ENCODE data around the gene RUNX2. TPM values are rescaled to one million over a fixed set of nuclear protein-coding genes. Genes with fewer than 3 reads are reported as not detected.

The RUNX2 gene
- total and polyA plus RNA-seq, 2 experiments from 2014 or later = 0.66 to 1.7 TPM

- H4K20me1 ChIP-seq (replicated peaks; ENCODE audit: insufficient read depth) = no peaks in the 10 kb centered on the region
Observed at GRCh38 chr6:45704056-45704800, 376.1 kb downstream of the RUNX2 start.

GRCh38 chr6:45705137-45705855 lies 377.2 kb downstream of the RUNX2 start:
- H3K36me3 ChIP-seq (ENCODE audit: insufficient read depth) = no peaks in the 10 kb centered on the region
- H3K4me3 ChIP-seq = no peak overlapping the region
- no peak overlapping the region for H3K27ac ChIP-seq (ENCODE audit: low read depth)
- H3K4me2 ChIP-seq = no peak overlapping the region
- H3F3A ChIP-seq (replicated peaks; ENCODE audit: low read depth) = no peaks in the 10 kb centered on the region
- ATAC-seq = no peak
- Mint-ChIP-seq H3K27me3 (ENCODE audit: insufficient read depth, low read depth, poor library complexity) (no peaks in the 10 kb centered on the region), H3K4me3 (no peak overlapping the region), H3K27ac (no peak overlapping the region), H3K9me3 (no peaks in the 10 kb centered on the region; the same call in 2 of the 3 replicates), H3K36me3 (ENCODE audit: low read depth) (no peaks in the 10 kb centered on the region), H3K4me1 (no peaks in the 10 kb centered on the region)
- H3K27me3 ChIP-seq (ENCODE audit: insufficient read depth) = no peaks in the 10 kb centered on the region
- no peaks in the 10 kb centered on the region for H3K79me2 ChIP-seq (replicated peaks; ENCODE audit: insufficient read depth)
- no peak overlapping the region for H2AFZ ChIP-seq
- H4K20me1 ChIP-seq (replicated peaks; ENCODE audit: insufficient read depth) = no peaks in the 10 kb centered on the region
- no peaks in the 10 kb centered on the region for H3K9me2 ChIP-seq (ENCODE audit: insufficient read depth)
- no peak for DNase-seq (ENCODE audit: low spot score)
- no peaks in the 10 kb centered on the region for H3K4me1 ChIP-seq (ENCODE audit: insufficient read depth)
- no peak for TF ChIP-seq POLR2AphosphoS5 (IDR thresholded peaks at IDR 0.05; ENCODE audit: low read depth)
- TF ChIP-seq, protein P1, sequence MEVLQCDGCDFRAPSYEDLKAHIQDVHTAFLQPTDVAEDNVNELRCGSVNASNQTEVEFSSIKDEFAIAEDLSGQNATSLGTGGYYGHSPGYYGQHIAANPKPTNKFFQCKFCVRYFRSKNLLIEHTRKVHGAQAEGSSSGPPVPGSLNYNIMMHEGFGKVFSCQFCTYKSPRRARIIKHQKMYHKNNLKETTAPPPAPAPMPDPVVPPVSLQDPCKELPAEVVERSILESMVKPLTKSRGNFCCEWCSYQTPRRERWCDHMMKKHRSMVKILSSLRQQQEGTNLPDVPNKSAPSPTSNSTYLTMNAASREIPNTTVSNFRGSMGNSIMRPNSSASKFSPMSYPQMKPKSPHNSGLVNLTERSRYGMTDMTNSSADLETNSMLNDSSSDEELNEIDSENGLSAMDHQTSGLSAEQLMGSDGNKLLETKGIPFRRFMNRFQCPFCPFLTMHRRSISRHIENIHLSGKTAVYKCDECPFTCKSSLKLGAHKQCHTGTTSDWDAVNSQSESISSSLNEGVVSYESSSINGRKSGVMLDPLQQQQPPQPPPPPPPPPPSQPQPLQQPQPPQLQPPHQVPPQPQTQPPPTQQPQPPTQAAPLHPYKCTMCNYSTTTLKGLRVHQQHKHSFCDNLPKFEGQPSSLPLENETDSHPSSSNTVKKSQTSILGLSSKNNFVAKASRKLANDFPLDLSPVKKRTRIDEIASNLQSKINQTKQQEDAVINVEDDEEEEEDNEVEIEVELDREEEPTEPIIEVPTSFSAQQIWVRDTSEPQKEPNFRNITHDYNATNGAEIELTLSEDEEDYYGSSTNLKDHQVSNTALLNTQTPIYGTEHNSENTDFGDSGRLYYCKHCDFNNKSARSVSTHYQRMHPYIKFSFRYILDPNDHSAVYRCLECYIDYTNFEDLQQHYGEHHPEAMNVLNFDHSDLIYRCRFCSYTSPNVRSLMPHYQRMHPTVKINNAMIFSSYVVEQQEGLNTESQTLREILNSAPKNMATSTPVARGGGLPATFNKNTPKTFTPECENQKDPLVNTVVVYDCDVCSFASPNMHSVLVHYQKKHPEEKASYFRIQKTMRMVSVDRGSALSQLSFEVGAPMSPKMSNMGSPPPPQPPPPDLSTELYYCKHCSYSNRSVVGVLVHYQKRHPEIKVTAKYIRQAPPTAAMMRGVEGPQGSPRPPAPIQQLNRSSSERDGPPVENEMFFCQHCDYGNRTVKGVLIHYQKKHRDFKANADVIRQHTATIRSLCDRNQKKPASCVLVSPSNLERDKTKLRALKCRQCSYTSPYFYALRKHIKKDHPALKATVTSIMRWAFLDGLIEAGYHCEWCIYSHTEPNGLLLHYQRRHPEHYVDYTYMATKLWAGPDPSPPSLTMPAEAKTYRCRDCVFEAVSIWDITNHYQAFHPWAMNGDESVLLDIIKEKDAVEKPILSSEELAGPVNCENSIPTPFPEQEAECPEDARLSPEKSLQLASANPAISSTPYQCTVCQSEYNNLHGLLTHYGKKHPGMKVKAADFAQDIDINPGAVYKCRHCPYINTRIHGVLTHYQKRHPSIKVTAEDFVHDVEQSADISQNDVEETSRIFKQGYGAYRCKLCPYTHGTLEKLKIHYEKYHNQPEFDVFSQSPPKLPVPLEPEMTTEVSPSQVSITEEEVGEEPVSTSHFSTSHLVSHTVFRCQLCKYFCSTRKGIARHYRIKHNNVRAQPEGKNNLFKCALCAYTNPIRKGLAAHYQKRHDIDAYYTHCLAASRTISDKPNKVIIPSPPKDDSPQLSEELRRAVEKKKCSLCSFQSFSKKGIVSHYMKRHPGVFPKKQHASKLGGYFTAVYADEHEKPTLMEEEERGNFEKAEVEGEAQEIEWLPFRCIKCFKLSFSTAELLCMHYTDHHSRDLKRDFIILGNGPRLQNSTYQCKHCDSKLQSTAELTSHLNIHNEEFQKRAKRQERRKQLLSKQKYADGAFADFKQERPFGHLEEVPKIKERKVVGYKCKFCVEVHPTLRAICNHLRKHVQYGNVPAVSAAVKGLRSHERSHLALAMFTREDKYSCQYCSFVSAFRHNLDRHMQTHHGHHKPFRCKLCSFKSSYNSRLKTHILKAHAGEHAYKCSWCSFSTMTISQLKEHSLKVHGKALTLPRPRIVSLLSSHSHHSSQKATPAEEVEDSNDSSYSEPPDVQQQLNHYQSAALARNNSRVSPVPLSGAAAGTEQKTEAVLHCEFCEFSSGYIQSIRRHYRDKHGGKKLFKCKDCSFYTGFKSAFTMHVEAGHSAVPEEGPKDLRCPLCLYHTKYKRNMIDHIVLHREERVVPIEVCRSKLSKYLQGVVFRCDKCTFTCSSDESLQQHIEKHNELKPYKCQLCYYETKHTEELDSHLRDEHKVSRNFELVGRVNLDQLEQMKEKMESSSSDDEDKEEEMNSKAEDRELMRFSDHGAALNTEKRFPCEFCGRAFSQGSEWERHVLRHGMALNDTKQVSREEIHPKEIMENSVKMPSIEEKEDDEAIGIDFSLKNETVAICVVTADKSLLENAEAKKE (CRISPR knock-in tag; IDR thresholded peaks at IDR 0.05) = no peak
- no peak for TF ChIP-seq NANOG (IDR thresholded peaks at IDR 0.05; ENCODE audit: borderline replicate concordance)

More at GRCh38 chr6:45704056-45704800, 376.1 kb downstream of the RUNX2 start:
- Histone ChIP-seq H3K79me2 (replicated peaks; ENCODE audit: insufficient read depth) (no peaks in the 10 kb centered on the region), H3K4me3 (no peak overlapping the region), H3K4me2 (no peak overlapping the region), H2AFZ (peak overlapping the region; percentile 76; the same call in 1 of the 2 replicates), H3K27ac (ENCODE audit: low read depth) (no peak overlapping the region), H3F3A (replicated peaks; ENCODE audit: low read depth) (no peaks in the 10 kb centered on the region), H3K4me1 (ENCODE audit: insufficient read depth) (no peaks in the 10 kb centered on the region), H3K9me2 (ENCODE audit: insufficient read depth) (no peaks in the 10 kb centered on the region), H3K27me3 (ENCODE audit: insufficient read depth) (no peaks in the 10 kb centered on the region), H3K36me3 (ENCODE audit: insufficient read depth) (no peaks in the 10 kb centered on the region)
- no peaks in the 10 kb centered on the region; the same call in 2 of the 3 replicates for H3K9me3 Mint-ChIP-seq
- no peaks in the 10 kb centered on the region for H3K36me3 Mint-ChIP-seq (ENCODE audit: low read depth)
- peak; percentile 39 for DNase-seq (ENCODE audit: low spot score)
- TF ChIP-seq NANOG (IDR thresholded peaks at IDR 0.05; ENCODE audit: borderline replicate concordance) = no peak
- TF ChIP-seq EZH2phosphoT487 (IDR thresholded peaks at IDR 0.05; ENCODE audit: unreplicated experiment) = no peak
- TF ChIP-seq JUNB (IDR thresholded peaks at IDR 0.05; ENCODE audit: unreplicated experiment) = no peak
- no peak for TF ChIP-seq EZH2 (IDR thresholded peaks at IDR 0.05; ENCODE audit: low read depth, unreplicated experiment)
- no peak for TF ChIP-seq REST (IDR thresholded peaks at IDR 0.05; ENCODE audit: unreplicated experiment)
- TF ChIP-seq POLR2AphosphoS5 (IDR thresholded peaks at IDR 0.05; ENCODE audit: low read depth) = no peak
- TF ChIP-seq STAT1 (IDR thresholded peaks at IDR 0.05; ENCODE audit: unreplicated experiment) = no peak
- no peak for TF ChIP-seq ZNF114 (CRISPR knock-in tag; IDR thresholded peaks at IDR 0.05)
- no peaks in the 10 kb centered on the region for H3K4me1 Mint-ChIP-seq
- ATAC-seq = peak; percentile 31; the same call in 2 of the 3 replicates
- H3K4me3 Mint-ChIP-seq = no peak overlapping the region
- H3K27me3 Mint-ChIP-seq (ENCODE audit: insufficient read depth, low read depth, poor library complexity) = no peaks in the 10 kb centered on the region
- no peak overlapping the region for H3K27ac Mint-ChIP-seq
